HCT116 (cell line): ENCODE data around the gene SORCS2. TPM values are rescaled to one million over a fixed set of nuclear protein-coding genes. Genes with fewer than 3 reads are reported as not detected.

Source experiments
- ATAC-seq: fragments of 200-7000 bp; cut with Tn5 transposase; 2 replicates; pipeline ENCODE4 v1.9.1; 2020; ENCODE audit warnings: mild to moderate bottlenecking, moderate library complexity
- BruUV-seq: library from RNA; stranded (reverse); fragments of 400-500 nt; replicated peaks from 2 replicates; lab custom pipeline; 2021; lab: Mats Ljungman, UMichigan
- CTCF ChIA-PET: fragments of 300-600 bp; sonication (Branson Sonifier 250); formaldehyde crosslinking; loops from one replicate; lab custom pipeline; 2021; ENCODE audit warnings: antibody characterized with exemption; lab: Charles Lee
- POLR2A ChIA-PET: fragments of 300-600, 350-600 bp; sonication (Branson Sonifier 250); formaldehyde crosslinking; loops from one replicate; lab custom pipeline; 2021; ENCODE audit warnings: antibody characterized with exemption; lab: Charles Lee
- RAD21 ChIA-PET, 2 experiments: fragments of 300-600 bp; sonication (Branson Sonifier 250); formaldehyde crosslinking; loops; one replicate each; lab custom pipeline; 2023; ENCODE audit warnings: low total read pairs in 2 of 2; ENCODE audit not compliant: uncharacterized antibody in 2 of 2, unreplicated experiment in 2 of 2, low non-redundant PET in 1 of 2; lab: Charles Lee
- DNase-seq: peaks from one replicate; pipeline ENCODE4 v3.0.0-alpha.2; 2010; ENCODE audit warnings: low read depth, low spot score
- H2AFZ ChIP-seq: fragments of 200-600 bp; shearing (Covaris generic), sonication (generic); 2 replicates; pipeline ENCODE4 v1.6.1; 2017; ENCODE audit warnings: low read depth, mixed run types, mixed read lengths, antibody characterized with exemption, low read length; ENCODE audit not compliant: poor library complexity, severe bottlenecking
- H3K27ac ChIP-seq: 2 replicates; pipeline ENCODE4 v1.5.1; 2012; ENCODE audit warnings: low read depth, low read length
- H3K27me3 ChIP-seq: fragments of 200-600 bp; sonication (generic); 2 replicates; pipeline ENCODE4 v1.6.1; 2016; ENCODE audit warnings: mixed run types, low read length, mixed read lengths; ENCODE audit not compliant: insufficient read depth
- H3K36me3 ChIP-seq, 2 experiments: fragments of 200-500 bp in 1 of 2; fragments of 200-600 bp in 1 of 2; sonication (Bioruptor generic) in 1 of 2; sonication (generic) in 1 of 2; 2 replicates each; pipeline versions ENCODE4 v1.5.1 to v1.6.1; 2014 to 2016; ENCODE audit warnings: low read length in 2 of 2, inconsistent platforms in 1 of 2, mixed read lengths in 1 of 2, mixed run types in 1 of 2; ENCODE audit not compliant: insufficient read depth in 2 of 2, control insufficient read depth in 1 of 2
- H3K4me1 ChIP-seq, 2 experiments: fragments of 200-600 bp in 1 of 2; sonication (generic) in 1 of 2; 2 replicates each; pipeline versions ENCODE4 v1.5.1 to v1.6.1; 2012 to 2017; ENCODE audit warnings: low read length in 2 of 2, inconsistent platforms in 1 of 2, mild to moderate bottlenecking in 1 of 2, mixed read lengths in 1 of 2, mixed run types in 1 of 2, moderate library complexity in 1 of 2; ENCODE audit not compliant: insufficient read depth in 2 of 2, control insufficient read depth in 1 of 2
- H3K4me2 ChIP-seq: fragments of 200-600 bp; sonication (generic); 2 replicates; pipeline ENCODE4 v1.6.1; 2017; ENCODE audit warnings: mixed run types, low read length, mixed read lengths
- H3K4me3 ChIP-seq, 2 experiments: fragments of 200-600 bp in 1 of 2; sonication (generic) in 1 of 2; replicated peaks in 1 of 2; 2 replicates each; pipeline ENCODE4 v1.5.1; 2011 to 2016; ENCODE audit warnings: low read length in 2 of 2, control low read depth in 1 of 2, low read depth in 1 of 2, mild to moderate bottlenecking in 1 of 2, mixed read lengths in 1 of 2, mixed run types in 1 of 2
- H3K79me2 ChIP-seq: fragments of 200-600 bp; sonication (generic); 2 replicates; pipeline ENCODE4 v1.6.1; 2017; ENCODE audit warnings: mild to moderate bottlenecking, mixed run types, low read length, moderate library complexity, mixed read lengths; ENCODE audit not compliant: insufficient read depth
- H3K9ac ChIP-seq: fragments of 200-600 bp; sonication (generic); 2 replicates; pipeline ENCODE4 v1.6.1; 2016; ENCODE audit warnings: low read length, mixed read lengths
- H3K9me2 ChIP-seq: fragments of 200-600 bp; sonication (generic), shearing (Covaris generic); 2 replicates; pipeline ENCODE4 v1.6.1; 2017; ENCODE audit warnings: mixed run types, mild to moderate bottlenecking, moderate library complexity; ENCODE audit not compliant: insufficient read depth
- H3K9me3 ChIP-seq, 2 experiments: fragments of 200-500 bp in 1 of 2; fragments of 200-600 bp in 1 of 2; sonication (Bioruptor generic) in 1 of 2; sonication (generic) in 1 of 2; 2 replicates each; pipeline ENCODE4 v1.6.1; 2014 to 2017; ENCODE audit warnings: low read length in 2 of 2, mixed read lengths in 2 of 2, inconsistent platforms in 1 of 2, low read depth in 1 of 2, mild to moderate bottlenecking in 1 of 2, mixed run types in 1 of 2, moderate library complexity in 1 of 2; ENCODE audit not compliant: control insufficient read depth in 1 of 2, insufficient read depth in 1 of 2
- H4K20me1 ChIP-seq: fragments of 200-600 bp; sonication (generic), shearing (Covaris generic); 2 replicates; pipeline ENCODE4 v1.6.1; 2017; ENCODE audit warnings: mixed run types, mild to moderate bottlenecking, moderate library complexity; ENCODE audit not compliant: insufficient read depth
- ATF3 ChIP-seq: IDR thresholded peaks from 2 replicates; pipeline ENCODE4 v1.6.1; 2012
- CTCF ChIP-seq, 3 experiments: fragments of 200-600 bp in 1 of 3; sonication (generic) in 1 of 3; IDR thresholded peaks in 2 of 3; conservative IDR thresholded peaks in 1 of 3; 2 replicates each; pipeline ENCODE4 v1.5.1; 2012 to 2017; ENCODE audit warnings: low read depth in 2 of 3, low read length in 2 of 3, antibody characterized with exemption in 1 of 3, borderline replicate concordance in 1 of 3, control low read depth in 1 of 3, mild to moderate bottlenecking in 1 of 3, mixed read lengths in 1 of 3, mixed run types in 1 of 3, moderate library complexity in 1 of 3; ENCODE audit not compliant: insufficient read depth in 1 of 3
- EZH2phosphoT487 ChIP-seq: fragments of 200-600 bp; IDR thresholded peaks from 2 replicates; pipeline ENCODE4 v1.6.1; 2018; ENCODE audit warnings: antibody characterized with exemption, borderline replicate concordance
- FOSL1 ChIP-seq: IDR thresholded peaks from 2 replicates; pipeline ENCODE4 v1.6.1; 2012; ENCODE audit warnings: low read depth
- POLR2A ChIP-seq: IDR thresholded peaks from 2 replicates; pipeline ENCODE4 v1.7.0; 2011; ENCODE audit warnings: borderline replicate concordance; ENCODE audit not compliant: insufficient read depth, insufficient read length; ENCODE audit errors: extremely low read depth
- POLR2AphosphoS5 ChIP-seq: IDR thresholded peaks from 2 replicates; pipeline ENCODE4 v1.6.1; 2011; ENCODE audit warnings: mild to moderate bottlenecking, low read depth, low read length, moderate library complexity
- TCF7L2 ChIP-seq: IDR thresholded peaks from 2 replicates; pipeline ENCODE4 v1.7.0; 2011; ENCODE audit warnings: borderline replicate concordance, inconsistent platforms; ENCODE audit not compliant: insufficient read depth, insufficient read length; ENCODE audit errors: extremely low read depth
- YY1 ChIP-seq: IDR thresholded peaks from 2 replicates; pipeline ENCODE4 v1.6.1; 2011; ENCODE audit warnings: low read length, low read depth, moderate library complexity, mild to moderate bottlenecking; ENCODE audit not compliant: insufficient replicate concordance; ENCODE audit errors: extremely low read depth
- ZFX ChIP-seq: fragments of 450-650 bp; IDR thresholded peaks from 2 replicates; pipeline ENCODE4 v1.6.1; 2017
- ZNF274 ChIP-seq: fragments of 200-500 bp; sonication (Bioruptor generic); IDR thresholded peaks from 2 replicates; pipeline ENCODE4 v1.6.1; 2014; ENCODE audit warnings: mild to moderate bottlenecking, low read depth, low read length, inconsistent platforms
- intact Hi-C: fragments of 100-400 bp; cut with micrococcal nuclease; formaldehyde crosslinking; loops from 2 replicates; pipeline ENCODE4 v1.10.0; 2022
- total RNA-seq: library from RNA; stranded (reverse); gene quantifications from one replicate; pipeline ENCODE4 v1.2.1, GENCODE V29; 2021; ENCODE audit not compliant: unreplicated experiment

The SORCS2 gene
- total RNA-seq, 1 experiment from 2014 or later = 0.37 TPM

GRCh38 chr4:7252051-7252450, 59.7 kb downstream of the SORCS2 start:
- Histone ChIP-seq H3K4me2 (no peak overlapping the region), H3K36me3 (no peaks in the 10 kb centered on the region), H2AFZ (no peak overlapping the region), H3K9ac (no peak overlapping the region), H3K9me2 (no peaks in the 10 kb centered on the region), H3K4me1 (no peaks in the 10 kb centered on the region), H3K4me3 (no peak overlapping the region), H3K79me2 (no peaks in the 10 kb centered on the region), H3K27me3 (no peaks in the 10 kb centered on the region), H3K9me3 (no peaks in the 10 kb centered on the region; a peak in 1 of 4 replicates), H4K20me1 (no peaks in the 10 kb centered on the region), H3K27ac (no peak overlapping the region)
- ATAC-seq (no peak), DNase-seq (no peak)
- POLR2A ChIA-PET = no interaction called here
- intact Hi-C loops = no loop called here
- CTCF ChIA-PET = no interaction called here
- BruUV-seq = no TSS peak
- no peak for TF ChIP-seq ZFX
- RAD21 ChIA-PET = no interaction called here

GRCh38 chr4:7252510-7253340, 60.4 kb downstream of the SORCS2 start:
- H3K4me3 ChIP-seq = no peak overlapping the region
- ChIA-PET CTCF (interaction anchor here (1.3 kb wide), 1 partner anchor 14 kb away, joined by 3 read pairs; no protein-coding TSS in a partner anchor), RAD21 (no interaction called here)
- H3K4me2 ChIP-seq = no peak overlapping the region
- H3K4me1 ChIP-seq = no peaks in the 10 kb centered on the region
- H3K27ac ChIP-seq = no peak overlapping the region
- intact Hi-C loops = no loop called here
- H3K9me2 ChIP-seq = no peaks in the 10 kb centered on the region
- H2AFZ ChIP-seq = no peak overlapping the region
- H3K79me2 ChIP-seq = no peaks in the 10 kb centered on the region
- no peak overlapping the region for H3K9ac ChIP-seq
- H3K36me3 ChIP-seq = no peaks in the 10 kb centered on the region
- no peak for TF ChIP-seq ZNF274
- no peak for TF ChIP-seq ZFX
- TF ChIP-seq FOSL1 = no peak
- TF ChIP-seq POLR2AphosphoS5 = no peak
- no peak for TF ChIP-seq EZH2phosphoT487
- TF ChIP-seq TCF7L2 = no peak
- no peak for TF ChIP-seq YY1
- no peak for TF ChIP-seq ATF3
- no peak for TF ChIP-seq POLR2A
- TF ChIP-seq CTCF (IDR thresholded peaks at IDR 0.05 in 2 of 3, conservative IDR thresholded peaks at IDR 0.05 in 1 of 3; ENCODE audit: borderline replicate concordance in 1 of 3, insufficient read depth in 1 of 3, low read depth in 2 of 3, low read length in 2 of 3) = no peak
- TF ChIP-seq, all 23 proteins: peak for 0
- POLR2A ChIA-PET = no interaction called here
- DNase-seq = no peak
- no peaks in the 10 kb centered on the region for H3K27me3 ChIP-seq
- no TSS peak for BruUV-seq
- ATAC-seq = no peak
- no peaks in the 10 kb centered on the region; a peak in 1 of 4 replicates for H3K9me3 ChIP-seq
- no peaks in the 10 kb centered on the region for H4K20me1 ChIP-seq
